ENCODE results near the gene LETM1. TPM values are rescaled to one million over a fixed set of nuclear protein-coding genes. Genes with fewer than 3 reads are reported as not detected.

LETM1 gene
- total RNA-seq, 1 donor from 2014 or later: 64.3 TPM

DNA sequence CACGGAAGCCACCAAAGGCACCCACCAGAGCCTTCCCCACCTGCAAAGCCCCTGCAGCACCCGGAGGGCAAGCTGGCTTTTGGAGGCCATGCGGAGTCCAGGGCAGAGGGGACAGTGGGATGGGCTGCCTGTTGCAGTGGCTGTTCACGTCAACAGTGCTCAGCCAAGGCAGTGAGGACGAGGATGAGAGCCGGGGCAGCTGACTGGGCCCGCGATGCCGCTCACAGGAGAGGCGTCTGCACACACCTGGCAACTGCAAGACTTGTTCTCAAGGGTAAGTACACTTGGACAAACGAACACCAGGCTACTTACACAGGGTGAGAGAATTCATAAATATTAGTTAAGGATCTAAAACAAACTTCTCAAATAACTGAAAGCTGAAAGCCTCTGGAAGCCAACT lies 43.2 kb downstream of the LETM1 start:
- Mint-ChIP-seq H3K36me3 (no peaks in the 10 kb centered on the region), H3K4me1 (ENCODE audit: unreplicated experiment) (no peaks in the 10 kb centered on the region), H3K9me3 (no peaks in the 10 kb centered on the region), H3K27ac (no peak overlapping the region), H3K27me3 (no peaks in the 10 kb centered on the region), H3K4me3 (no peak overlapping the region)
- no peak for DNase-seq (ENCODE audit: extremely low spot score, unreplicated experiment)
- TF ChIP-seq, protein P1, sequence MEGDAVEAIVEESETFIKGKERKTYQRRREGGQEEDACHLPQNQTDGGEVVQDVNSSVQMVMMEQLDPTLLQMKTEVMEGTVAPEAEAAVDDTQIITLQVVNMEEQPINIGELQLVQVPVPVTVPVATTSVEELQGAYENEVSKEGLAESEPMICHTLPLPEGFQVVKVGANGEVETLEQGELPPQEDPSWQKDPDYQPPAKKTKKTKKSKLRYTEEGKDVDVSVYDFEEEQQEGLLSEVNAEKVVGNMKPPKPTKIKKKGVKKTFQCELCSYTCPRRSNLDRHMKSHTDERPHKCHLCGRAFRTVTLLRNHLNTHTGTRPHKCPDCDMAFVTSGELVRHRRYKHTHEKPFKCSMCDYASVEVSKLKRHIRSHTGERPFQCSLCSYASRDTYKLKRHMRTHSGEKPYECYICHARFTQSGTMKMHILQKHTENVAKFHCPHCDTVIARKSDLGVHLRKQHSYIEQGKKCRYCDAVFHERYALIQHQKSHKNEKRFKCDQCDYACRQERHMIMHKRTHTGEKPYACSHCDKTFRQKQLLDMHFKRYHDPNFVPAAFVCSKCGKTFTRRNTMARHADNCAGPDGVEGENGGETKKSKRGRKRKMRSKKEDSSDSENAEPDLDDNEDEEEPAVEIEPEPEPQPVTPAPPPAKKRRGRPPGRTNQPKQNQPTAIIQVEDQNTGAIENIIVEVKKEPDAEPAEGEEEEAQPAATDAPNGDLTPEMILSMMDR (conservative IDR thresholded peaks at IDR 0.05): no peak

DNA sequence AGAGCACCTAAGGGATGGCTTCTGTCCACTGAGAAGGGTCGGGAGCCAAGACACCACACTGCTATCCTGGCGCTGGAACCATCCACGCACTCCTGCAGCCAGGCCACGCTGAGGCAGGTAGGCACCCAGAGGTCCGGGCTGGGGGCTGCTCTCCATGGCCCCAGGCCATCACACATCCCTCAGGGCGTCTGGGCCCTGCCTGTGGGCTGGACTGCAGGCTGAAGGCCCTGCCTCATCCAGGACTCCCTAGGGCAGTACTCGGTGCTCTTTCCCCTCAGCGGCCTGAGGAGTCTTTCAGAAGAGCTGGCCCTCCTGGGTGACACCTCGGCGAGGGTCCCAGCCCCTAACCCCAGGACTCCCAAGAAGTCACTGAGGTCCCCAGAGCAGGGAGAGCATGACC lies 45.2 kb downstream of the LETM1 start:
- TF ChIP-seq, protein P1 (conservative IDR thresholded peaks at IDR 0.05): no peak
- DNase-seq (ENCODE audit: extremely low spot score, unreplicated experiment): no peak
- no peak overlapping the region for H3K4me3 Mint-ChIP-seq
- no peaks in the 10 kb centered on the region for H3K27me3 Mint-ChIP-seq
- H3K27ac Mint-ChIP-seq: no peak overlapping the region
- H3K9me3 Mint-ChIP-seq: no peaks in the 10 kb centered on the region
- no peaks in the 10 kb centered on the region for H3K36me3 Mint-ChIP-seq
- H3K4me1 Mint-ChIP-seq (ENCODE audit: unreplicated experiment): no peaks in the 10 kb centered on the region

DNA sequence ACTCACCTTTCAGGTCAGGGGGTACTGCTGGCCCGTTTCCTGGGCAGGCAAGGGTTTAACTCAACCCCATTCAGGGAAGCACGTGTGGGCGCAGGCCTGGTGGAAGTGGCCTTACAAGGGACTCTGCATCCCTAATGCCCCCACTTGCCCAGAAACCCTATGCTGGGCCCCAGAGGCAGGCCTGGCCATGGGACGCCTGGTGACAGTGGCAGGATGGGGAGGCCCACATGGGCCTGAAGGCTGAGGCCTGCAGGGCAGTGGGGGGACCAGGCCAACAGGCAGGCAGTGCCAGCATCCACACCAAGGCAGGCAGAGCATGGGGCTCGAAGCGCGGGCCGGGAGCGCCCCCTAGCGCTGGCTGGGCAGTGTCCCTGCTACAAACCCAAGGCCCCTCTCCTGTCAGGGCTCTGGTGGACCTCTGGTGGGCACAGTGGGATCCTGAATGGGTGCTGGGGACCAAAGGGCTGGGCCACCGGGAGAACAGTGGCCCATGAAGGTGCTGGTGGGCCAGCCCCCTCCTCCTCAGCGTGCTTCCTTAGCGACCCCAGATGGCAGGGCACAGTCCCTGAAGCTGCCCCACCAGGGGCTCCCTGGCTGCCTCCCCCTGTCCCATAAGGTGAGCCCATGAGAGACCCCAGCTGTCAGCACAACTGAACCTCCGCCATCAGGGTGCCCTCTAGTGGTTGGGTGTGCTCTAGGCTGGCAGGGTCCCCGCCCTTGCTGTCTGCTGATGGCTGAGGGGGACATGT lies 46.0 kb downstream of the LETM1 start:
- Mint-ChIP-seq H3K9me3 (no peaks in the 10 kb centered on the region), H3K27me3 (no peaks in the 10 kb centered on the region), H3K4me3 (no peak overlapping the region), H3K27ac (no peak overlapping the region), H3K36me3 (no peaks in the 10 kb centered on the region), H3K4me1 (ENCODE audit: unreplicated experiment) (no peaks in the 10 kb centered on the region)
- peak; percentile 88 for DNase-seq (ENCODE audit: extremely low spot score, unreplicated experiment)
- TF ChIP-seq, protein P1 (conservative IDR thresholded peaks at IDR 0.05): peak; percentile 97

DNA sequence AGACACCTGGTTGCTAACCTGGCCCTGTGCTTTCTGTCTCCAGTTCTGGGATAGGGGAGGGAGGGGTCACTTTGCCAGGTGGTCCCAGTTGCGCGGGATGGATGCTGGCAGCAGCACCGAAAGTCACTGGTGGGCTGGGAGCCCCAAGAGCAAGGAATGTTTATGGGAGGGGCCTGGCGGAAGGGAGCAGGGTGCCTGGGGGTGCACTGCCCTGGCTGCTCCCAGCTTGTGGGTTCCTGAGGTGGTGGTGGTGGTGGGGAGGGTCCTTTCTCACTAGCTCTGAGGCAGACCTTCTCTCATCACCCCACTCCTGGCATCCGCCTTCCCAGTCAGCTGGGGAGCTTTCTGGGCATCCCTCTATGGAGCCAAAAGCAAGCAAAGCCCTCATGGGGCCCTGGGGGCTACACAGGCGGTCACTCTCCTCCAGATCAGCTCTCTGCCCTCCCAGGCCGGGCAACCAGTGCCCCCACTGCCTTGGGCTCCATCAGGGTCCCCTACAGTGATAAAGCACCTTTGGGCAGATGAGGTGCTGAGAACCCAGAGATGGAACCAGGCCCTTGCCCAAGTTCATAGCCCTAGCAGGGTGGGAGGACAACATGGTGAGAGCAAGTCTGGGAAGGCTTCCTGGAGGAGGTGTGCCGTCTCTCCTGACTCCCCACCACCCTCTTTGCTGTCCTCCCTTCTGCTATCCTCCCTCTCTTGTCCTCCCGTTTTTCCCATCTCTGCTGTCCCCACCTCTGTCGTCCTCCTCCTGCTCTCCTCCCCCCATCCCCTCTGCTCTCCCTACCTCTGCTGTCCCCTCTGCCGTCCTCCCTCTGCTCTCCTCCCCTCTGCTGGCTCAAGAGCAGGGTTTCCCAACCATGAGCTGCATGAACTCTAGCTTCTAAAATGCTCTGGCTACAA lies 46.9 kb downstream of the LETM1 start:
- no peaks in the 10 kb centered on the region for H3K4me1 Mint-ChIP-seq (ENCODE audit: unreplicated experiment)
- H3K27ac Mint-ChIP-seq: no peak overlapping the region
- H3K4me3 Mint-ChIP-seq: no peak overlapping the region
- TF ChIP-seq, protein P1 (conservative IDR thresholded peaks at IDR 0.05): no peak
- no peaks in the 10 kb centered on the region for H3K36me3 Mint-ChIP-seq
- DNase-seq (ENCODE audit: extremely low spot score, unreplicated experiment): no peak
- H3K9me3 Mint-ChIP-seq: no peaks in the 10 kb centered on the region
- no peaks in the 10 kb centered on the region for H3K27me3 Mint-ChIP-seq

DNA sequence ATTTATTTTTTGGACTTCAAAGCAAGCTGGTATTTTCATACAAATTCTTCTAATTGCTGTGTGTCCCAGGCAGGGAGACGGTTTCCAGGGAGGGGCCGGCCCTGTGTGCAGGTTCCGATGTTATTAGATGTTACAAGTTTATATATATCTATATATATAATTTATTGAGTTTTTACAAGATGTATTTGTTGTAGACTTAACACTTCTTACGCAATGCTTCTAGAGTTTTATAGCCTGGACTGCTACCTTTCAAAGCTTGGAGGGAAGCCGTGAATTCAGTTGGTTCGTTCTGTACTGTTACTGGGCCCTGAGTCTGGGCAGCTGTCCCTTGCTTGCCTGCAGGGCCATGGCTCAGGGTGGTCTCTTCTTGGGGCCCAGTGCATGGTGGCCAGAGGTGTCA lies 47.6 kb downstream of the LETM1 start:
- H3K4me1 Mint-ChIP-seq (ENCODE audit: unreplicated experiment): no peaks in the 10 kb centered on the region
- no peaks in the 10 kb centered on the region for H3K9me3 Mint-ChIP-seq
- no peaks in the 10 kb centered on the region for H3K36me3 Mint-ChIP-seq
- H3K27ac Mint-ChIP-seq: no peak overlapping the region
- DNase-seq (ENCODE audit: extremely low spot score, unreplicated experiment): no peak
- H3K4me3 Mint-ChIP-seq: no peak overlapping the region
- TF ChIP-seq, protein P1 (conservative IDR thresholded peaks at IDR 0.05): no peak
- H3K27me3 Mint-ChIP-seq: no peaks in the 10 kb centered on the region
